HG02678 (cell line): Measurements from ENCODE around the gene MBD3L2.
"Not testable (repeated sequence)": the region's sequence is repeated elsewhere in the genome, so short reads cannot be mapped to it uniquely, and the experiment has no call there.

Experiments used
- ATAC-seq: cut with Tn5 transposase; IDR thresholded peaks from one replicate; pipeline ENCODE4 v1.9.1; 2021; ENCODE audit warnings: mild to moderate bottlenecking, moderate library complexity; ENCODE audit not compliant: unreplicated experiment

Gene MBD3L2

DNA sequence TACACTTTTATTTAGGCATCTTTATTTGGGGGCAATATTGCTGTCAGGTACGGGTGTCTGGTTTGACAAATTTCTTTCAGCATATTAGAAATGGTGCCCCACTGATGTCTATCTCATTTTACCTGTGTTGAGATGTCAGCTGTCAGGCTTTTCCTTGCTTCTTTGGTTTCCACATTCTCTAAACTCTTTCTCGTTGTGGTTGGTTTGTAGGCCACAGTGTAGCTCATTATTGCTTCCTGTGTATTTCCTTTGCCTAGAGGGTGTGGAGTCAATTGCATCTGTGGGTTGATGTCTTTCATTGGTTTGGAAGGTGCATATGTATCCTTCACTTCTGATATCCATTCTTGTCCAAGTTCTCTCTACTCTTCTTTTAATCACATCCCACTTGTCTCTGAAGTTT lies 10.9 kb downstream of the MBD3L2 start:
- ATAC-seq, result not testable (repeated sequence)

DNA sequence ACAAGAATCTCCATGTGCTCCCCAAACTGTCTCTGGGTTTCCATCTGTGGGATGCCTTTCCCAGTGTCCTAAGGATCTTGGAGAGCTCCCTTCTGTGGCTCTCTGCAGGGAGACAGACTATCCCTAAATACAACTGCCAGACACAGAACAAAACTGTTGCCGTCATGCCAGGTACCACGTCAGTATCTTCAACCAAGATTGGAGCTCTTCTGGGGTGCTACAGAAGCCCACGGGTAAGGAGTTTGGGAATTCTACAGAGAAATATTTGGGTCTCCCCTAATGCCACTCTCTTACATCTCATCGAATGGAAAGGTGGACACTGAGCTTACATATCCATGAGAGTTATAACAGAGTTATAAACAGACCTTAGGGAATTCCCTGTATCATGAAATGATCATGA lies 14.2 kb downstream of the MBD3L2 start:
- no peak for ATAC-seq

DNA sequence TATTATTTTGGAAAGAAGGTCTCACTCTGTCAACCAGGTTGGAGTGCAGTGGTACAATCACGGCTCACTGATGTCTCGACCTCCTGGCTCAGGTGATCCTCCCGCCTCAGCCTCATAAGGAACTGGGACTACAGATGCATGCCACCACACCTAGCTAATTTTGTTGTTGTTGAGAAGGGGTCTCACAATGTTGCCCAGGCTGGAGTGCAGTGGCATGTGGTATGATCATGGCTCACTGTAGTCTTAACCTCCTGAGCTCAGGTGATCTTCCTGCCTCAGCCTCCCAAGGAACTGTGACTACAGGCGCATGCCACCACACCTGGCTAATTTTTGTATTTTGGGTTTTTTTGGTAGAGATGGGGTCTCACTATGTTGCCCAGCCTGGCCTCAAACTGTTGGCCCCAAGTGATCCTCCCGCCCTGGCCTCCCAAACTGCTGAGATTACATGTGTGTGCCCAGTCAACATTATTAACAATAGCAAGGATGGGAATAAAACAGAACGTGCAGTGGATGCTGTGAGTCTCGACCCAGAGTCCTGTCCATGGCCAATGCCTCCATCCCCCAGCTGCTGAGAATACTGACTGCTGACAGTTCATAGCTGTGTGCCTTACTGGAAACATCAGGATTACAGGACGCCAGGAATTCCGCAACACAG lies 14.8 kb downstream of the MBD3L2 start:
- ATAC-seq, result no peak

DNA sequence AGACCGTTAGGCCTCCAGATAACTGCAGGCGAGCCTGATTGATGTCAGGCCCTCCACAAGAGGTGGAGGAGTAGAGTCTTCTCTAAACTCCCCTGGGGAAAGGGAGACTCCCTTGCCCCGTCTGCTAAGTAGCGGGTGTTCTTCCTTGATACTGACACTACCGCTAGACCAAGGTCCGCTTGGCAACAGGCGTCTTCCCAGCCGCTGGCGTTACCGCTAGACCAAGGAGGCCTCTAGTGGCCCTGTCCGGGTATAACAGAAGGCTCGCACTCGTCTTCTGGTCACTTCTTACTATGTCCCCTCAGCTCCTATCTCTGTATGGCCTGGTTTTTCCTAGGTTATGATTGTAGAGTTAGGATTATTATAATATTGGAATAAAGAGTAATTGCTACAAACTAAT lies 18.0 kb downstream of the MBD3L2 start:
- not testable (repeated sequence) for ATAC-seq

DNA sequence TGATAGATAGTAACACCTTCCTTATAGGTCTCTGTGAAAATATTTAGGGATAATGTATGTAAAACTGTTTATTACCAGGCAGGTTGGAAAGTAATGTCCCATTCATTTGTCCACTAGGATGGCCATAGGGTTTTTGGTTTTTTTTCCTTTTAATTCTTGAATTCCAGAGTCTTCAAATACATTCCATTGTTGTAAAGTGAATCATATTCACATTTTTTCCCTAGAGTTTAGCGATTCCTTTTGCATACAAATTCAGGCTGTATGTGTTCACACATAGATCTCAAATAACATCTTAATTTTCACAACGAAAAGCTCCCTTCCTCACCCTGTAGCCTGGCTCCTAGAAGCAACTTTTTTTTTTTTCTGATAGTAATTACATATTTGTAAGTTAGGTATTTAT lies 18.6 kb downstream of the MBD3L2 start:
- ATAC-seq, result no peak

DNA sequence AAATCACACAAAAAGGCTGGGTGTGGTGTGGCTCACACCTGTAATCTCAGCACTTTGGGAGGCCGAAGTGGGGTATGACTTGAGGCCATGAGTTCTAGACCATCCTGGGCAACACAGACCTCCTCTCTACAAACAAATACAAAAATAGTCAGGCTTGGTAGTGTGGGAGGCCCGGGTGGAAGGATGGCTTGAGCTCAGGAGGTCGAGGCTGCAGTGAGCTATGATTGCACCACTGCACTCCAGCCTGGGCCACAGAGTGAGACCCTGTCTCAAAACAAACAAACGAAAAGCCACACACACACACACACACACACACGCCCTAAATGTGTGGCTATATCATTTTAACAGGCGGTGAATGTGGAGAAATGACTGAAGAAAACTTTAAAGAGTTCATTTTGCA lies 19.5 kb downstream of the MBD3L2 start:
- no peak for ATAC-seq

DNA sequence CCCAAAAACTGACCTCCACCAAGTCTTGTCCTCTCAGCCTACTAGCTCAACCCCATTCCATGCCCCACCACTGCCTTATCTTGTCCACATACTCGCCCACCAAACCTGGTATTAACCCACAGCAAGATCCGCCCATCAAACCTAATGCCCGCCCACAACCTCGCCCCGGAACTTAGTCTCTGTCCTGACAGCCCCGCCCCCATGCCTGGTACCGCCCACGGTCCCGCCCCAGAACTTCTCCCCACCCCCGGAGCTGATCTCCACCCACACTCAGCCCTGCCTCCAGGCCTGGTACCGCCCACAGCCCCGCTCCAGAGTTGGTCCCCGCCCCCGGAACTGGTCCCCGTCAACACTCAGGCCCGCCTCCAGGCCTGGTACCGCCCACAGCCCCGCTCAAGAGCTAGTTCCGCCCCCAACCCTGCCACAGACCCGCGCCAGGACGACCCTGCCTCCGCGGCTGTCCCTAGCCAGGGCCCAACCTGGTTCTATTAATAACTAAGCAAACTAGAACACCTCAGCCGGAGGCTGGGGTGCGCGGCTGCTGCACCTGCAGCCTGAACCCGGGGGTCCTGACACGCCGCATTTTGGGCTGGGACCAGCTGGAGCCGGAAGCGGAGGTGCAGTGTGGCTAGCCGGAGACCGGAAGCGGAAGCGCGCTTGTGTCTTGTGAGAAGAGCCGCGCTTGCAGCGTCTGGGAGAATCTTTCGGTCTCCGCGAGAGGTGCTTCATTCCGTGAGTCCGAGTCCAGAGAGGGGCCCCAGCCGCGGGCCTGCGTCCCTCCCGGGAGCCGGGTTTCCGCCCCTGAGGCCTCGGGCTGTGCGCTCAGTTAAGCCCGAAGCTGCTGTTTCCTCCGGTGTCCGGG lies 20.2 kb downstream of the MBD3L2 start, which contains the start of gene ZNF557:
Gene ZNF557 (plus strand): TSS at position 662 of the 862 bp plus-strand sequence. CDS start 5,372 bp downstream, outside the sequence.
- peak; percentile 93 for ATAC-seq

DNA sequence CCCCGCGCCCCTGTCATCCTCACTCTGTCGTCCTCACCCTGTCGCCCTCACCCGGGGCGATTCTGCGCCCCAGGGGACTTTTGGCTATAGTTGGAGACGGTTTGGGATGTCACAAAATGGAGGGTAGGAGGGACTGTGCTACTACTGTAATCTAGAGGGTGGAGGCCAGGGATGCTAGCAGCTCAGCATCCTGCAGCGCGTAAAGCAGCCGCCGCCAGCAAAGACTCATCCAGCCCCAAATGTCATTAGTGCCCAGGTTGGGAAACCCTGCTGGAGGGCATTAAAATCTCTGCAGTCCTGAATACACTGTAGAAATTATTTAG lies 20.7 kb downstream of the MBD3L2 start:
- no peak for ATAC-seq

DNA sequence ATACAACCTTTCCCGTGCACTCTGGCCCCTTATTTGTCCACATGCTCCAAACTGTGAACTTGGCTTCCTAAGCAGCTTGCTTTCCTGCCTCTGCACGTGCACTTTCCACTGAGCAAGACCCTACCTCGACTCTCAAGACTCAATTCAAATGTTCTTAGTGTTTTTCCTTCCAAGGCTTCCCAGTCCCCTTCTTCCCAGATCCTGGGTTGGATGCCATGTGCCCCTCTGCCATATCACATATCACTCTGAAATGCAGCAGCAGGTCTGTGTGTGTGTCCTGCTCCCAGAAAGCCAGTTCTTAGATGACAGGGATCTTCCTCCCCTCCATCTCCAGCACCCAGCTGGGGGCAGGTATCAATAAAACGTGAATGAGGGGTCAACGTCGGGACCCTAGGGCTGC lies 23.4 kb downstream of the MBD3L2 start:
- ATAC-seq, result no peak

DNA sequence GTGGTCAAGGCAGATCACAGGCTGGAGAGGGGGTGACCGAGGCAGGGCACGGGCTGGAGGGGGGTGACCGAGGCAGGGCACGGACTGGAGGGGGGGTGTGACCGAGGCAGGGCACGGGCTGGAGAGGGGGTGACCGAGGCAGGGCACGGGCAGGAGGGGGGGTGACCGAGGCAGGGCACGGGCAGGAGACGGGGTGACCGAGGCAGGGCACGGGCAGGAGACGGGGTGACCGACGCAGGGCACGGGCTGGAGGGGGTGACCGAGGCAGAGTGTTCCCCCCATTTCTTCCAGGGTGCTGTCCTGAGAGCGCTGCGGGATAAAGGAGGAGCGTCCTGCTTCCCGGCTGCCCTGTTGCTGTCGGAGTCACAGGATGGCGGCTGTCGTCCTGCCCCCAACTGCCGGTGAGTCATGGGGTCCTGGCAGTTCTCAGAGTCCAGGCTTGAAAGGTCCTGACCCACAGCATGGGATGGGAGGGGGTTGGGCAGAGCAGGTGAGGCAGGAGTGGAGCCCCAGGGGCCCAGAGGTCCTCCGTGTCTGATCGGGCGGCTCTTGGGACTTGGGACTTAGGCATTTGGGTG lies 25.7 kb downstream of the MBD3L2 start:
- no peak for ATAC-seq

DNA sequence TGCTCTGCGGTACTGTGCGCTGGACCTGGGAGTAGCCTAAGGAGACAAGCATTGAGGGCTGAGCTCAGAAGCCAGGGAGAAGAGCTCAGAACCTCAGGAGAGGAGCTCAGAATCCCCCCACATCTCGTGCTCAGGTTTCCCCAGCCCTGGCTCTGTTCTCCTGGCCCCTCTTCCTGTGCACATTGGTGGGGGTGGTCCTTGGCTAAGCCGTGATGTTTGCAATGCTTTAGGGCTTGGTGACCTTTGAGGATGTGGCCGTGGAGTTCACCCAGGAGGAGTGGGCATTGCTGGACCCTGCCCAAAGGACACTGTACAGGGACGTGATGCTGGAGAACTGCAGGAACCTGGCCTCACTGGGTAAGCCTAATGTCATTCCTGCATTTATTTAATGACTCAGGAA lies 27.0 kb downstream of the MBD3L2 start:
- ATAC-seq, result no peak

DNA sequence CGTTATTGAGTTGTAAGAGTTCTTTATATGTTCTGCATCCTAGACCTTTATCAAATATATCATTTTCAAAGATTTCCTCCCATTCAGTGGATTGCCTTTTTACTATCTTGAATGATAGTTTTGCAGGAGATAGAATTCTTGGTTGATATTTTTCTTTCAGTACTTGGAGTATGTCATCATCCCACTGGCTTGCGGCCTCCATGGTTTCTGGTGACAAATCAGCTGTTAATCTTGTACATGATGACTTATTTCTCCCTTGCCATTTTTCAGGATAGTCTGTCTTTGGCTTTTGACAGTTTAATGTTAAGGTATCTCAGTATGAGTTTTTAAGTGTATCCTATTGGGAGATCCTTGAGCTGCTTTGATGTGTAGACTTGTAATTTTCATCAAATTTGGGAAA lies 28.9 kb downstream of the MBD3L2 start:
- no peak for ATAC-seq

DNA sequence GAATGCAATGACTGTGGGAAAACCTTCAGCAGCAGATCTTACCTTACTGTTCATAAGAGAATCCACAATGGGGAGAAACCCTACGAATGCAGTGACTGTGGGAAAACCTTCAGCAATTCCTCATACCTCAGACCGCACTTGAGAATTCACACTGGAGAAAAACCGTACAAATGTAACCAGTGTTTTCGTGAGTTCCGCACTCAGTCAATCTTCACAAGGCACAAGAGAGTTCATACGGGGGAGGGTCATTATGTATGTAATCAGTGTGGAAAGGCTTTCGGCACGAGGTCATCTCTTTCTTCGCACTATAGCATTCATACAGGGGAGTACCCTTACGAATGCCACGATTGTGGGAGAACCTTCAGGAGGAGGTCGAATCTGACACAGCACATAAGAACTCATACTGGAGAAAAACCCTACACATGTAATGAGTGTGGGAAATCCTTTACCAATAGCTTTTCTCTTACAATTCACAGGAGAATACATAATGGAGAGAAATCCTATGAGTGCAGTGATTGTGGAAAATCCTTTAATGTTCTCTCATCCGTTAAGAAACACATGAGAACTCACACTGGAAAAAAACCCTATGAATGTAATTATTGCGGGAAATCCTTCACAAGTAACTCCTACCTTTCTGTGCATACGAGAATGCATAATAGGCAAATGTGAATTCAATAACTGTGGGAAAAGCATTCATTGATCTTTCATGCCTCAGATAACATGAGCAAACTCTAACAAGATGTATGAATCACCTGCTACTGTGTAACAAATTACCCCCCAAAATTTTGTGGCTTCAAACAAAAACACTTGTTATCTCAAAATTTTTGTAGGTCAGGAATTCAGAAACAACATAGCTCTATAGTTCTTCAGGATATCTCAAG lies 34.2 kb downstream of the MBD3L2 start:
- ATAC-seq, result no peak

DNA sequence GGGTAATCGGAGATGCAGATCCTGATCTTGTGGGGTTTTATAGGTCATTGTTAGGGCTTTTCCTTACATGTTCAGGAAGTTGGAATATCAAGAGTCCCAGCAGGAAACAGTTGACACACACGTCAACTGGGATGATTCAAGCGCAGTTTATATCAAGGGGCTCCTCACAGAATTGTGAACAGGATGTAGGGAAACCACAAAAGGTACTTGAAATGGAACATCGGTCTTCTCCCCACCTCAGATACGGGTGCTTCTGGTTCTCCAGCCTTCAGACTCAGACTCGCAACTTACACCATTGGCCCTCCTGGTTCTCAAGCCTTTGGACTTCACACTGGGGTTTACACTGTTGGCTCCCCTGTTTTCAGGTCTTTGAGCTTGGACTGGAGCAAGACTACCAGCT lies 39.9 kb downstream of the MBD3L2 start:
- ATAC-seq, result no peak

DNA sequence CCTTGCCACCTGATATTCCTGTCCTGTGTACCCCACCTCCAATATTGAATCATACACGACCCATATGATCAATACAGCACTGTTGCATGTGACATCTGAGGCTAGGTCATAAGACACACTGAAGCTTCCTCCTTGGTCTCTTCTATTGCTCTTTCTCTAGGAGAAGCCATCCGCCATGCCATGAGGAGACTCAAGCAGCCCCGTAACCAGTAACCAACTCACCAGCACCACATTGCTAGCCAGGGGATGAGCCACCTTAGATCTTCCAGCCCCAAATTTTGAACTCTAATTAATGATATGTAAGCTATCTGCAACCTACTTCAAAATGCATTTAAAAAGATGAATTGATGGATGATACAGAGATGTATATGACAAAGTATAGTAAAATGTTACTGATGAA lies 49.0 kb downstream of the MBD3L2 start:
- no peak for ATAC-seq

DNA sequence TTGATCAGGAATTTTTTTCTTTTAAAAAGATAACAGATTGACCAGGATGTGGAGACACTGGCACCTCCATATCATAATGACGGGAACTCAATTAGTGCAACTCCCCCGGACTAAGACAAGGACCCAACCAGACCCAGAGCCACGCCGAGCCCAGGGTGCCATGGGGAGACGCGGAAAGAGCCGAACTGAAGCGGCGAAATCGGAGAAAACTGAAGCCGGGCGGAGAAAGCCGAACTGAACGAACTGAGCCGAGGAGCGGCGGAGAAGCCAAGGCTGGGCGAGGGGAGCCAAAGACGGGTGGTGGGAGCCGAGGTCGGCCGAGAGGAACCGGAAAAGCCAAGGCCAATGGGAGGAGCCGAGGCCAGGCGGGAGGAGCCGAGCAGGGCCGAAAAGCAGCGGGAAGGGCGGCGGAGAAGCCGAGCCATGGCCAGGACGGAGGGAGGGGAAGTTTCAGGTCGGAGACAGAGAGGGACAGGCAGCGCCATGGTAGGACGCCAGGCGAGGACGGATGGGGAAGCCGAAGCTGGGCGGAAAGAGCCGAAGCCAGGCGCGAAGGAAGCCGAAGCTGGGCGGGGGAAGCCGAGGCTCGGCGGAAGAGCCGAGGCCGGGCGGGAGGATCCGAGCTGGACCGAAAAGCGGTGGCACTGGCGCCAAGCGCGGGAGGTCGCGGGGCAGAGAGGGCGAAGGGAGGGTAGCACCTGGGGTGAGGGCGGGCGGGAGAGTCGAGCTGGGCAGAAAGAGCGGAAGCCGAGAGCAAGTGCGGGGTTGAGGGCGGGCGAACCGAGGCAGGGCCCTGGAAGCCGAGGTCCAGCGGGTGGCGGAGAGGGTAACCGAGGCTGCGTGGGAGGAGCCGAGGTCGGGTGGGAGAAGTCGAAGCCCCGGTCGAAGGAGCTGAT lies 49.8 kb downstream of the MBD3L2 start:
- ATAC-seq, result peak; percentile 82

DNA sequence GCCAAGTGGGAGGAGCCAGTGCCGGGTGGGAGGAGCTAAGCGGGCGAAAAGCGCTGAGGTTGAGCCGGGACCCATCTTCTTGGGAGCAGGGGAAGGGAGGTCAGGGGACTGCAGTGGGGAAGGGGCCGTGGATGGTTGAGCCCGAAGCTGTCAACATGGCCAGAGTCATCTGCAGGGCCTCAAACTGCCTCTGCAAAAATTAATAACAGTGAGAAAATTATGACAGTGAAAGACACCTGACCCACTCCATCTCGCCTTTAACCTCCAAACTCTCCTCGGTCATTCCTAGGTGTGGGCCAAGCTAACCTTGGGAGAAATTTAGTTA lies 50.4 kb downstream of the MBD3L2 start:
- ATAC-seq, result no peak
